SW480 (cell line): ENCODE measurements around the gene TEKT4.
A peak's percentile ranks its signal among the peaks of the same experiment; 100 is the strongest.
"Not testable (repeated sequence)": the region's sequence is repeated elsewhere in the genome, so short reads cannot be mapped to it uniquely, and the experiment has no call there.

ENCODE experiments used
- DNase-seq: peaks from one replicate; pipeline ENCODE4 v3.0.0-alpha.2; 2016; ENCODE audit warnings: low spot score

Gene TEKT4

DNA sequence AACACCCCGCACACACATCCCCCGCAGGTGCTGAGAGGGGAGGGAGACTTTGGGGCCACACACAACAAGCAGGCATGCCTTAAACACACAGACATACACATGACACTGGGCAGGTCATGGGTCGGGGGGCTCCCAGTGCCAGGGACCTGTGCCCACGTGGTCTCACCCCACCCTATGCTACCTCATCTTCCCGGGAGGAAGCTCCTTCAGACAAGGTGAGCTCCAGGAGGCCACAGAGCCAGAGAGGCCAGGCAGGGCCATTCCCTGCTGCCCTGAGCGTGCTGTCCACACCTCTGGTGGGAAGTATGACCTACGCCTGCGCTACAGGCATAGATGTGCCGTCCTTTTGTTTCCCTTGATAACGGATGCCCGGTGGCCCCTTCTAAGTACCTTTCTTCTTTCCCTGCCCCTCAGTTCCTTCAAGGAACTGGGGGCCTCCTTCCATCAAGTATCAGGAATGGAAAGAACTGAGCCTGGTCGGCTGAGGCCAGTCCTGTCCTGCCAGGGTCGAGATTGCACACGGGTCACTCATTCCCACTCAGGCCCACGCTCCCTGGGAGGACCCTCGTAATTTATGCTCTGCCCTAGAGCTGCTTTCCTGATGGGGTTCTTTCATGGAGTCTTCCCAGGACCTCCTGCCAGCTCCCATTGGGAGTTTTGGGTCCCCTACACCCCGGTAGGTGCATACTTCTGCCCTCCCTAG, 4.7 kb downstream of the TEKT4 start:
- no peak for DNase-seq

DNA sequence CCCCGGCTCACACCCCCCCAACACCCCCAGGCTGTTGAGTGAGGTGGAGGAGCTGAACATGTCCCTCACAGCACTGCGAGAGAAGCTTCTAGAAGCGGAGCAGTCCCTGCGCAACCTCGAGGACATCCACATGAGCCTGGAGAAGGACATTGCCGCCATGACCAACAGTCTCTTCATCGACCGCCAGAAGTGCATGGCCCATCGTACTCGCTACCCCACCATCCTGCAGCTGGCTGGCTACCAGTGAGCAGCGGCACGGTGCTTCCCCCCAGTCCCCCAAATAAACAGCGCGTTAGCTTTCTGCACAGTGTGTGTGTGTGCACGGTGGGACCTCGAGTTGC, 5.3 kb downstream of the TEKT4 start:
- DNase-seq, result no peak

DNA sequence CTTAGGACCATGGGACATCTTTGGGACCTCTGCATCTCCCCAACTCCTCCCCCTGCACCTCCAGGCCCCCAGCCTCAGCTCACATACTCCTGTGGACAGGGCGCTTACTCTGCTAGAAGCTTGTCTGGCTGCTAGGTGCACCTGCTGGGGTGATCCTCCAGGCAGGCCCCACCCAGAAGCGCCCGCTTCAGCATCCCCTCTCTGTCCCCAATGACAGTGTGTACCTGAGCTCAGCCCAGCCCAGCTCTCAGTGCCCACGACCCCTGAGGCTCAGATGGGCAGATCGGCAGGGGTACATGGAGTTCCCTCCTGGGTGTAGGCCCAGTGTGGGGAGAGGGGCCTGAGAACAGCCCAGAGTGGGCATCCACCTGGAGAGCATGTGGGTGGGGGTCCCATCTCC, 5.9 kb downstream of the TEKT4 start:
- no peak for DNase-seq

DNA sequence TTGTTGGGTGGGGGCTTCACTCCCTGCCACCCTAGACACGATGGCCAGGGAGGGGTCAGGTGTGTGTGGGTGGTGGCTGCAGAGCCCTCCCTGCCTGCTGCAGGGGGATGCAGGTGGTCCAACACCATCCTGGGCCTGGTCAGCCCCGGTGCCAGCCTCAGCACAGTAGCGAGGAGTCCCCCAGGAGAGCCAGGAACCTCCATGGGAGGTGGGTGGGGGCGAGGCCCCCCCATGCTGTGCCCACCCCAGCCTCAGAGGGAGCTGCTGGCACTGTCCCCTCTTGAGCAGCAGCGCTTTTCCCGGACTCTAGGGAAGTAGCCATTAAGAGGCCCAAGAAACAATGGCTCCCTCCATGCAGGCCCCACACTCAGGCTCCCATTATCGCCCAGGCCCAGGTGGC, 7.3 kb downstream of the TEKT4 start:
- not testable (repeated sequence) for DNase-seq

DNA sequence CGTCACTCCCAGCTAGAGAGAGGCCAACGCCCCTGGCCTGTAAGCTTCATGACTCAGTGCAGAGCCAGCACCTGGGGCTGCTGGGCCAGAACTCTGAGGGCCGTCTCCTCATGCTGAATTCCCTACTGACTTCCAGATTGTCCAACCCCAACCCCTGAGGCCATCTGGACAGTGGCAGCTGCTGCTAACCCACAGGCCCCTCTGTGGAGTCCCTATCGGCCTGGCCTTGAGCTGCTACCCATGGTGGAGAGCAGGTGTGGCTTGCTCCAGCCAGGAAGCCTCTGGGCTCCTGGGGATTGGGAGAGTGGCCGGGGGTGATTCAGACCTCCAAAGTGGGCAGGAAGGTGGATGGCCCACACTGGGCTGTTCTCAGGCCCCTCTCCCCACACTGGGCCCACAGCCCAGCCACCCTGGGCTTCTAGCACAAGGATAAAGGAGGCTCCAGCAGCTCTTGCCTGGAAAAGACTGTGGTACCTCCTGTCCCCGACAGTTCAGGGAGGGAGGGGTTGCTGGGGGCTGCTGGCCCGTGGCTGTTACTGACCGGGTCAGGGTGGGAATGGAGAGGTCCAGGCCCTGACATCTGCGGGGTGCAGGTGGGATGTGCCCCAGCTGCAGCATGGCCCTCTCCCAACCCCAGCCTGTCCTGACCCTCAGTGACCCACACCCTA, 8.2 kb downstream of the TEKT4 start:
- DNase-seq, result no peak

DNA sequence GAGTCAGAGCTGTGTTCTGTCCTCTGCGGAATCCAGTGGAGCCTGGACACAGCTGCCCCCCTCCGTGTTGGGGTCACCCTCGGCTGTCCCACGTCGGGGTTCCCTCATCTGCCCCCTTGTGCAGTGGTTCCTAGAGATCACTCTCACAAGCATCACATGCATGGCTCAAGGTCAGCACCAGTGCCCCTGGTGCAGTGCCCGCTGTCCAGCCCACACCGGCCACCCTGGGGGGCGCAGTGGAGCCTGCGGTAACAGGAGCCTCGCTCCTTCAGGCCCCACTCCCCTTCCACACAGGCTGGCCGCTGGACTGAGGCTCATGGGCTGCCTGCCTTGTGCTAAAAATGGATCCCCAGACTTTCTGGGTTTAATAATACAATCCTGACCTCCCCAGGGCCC, 8.8 kb downstream of the TEKT4 start:
- DNase-seq, result no peak

DNA sequence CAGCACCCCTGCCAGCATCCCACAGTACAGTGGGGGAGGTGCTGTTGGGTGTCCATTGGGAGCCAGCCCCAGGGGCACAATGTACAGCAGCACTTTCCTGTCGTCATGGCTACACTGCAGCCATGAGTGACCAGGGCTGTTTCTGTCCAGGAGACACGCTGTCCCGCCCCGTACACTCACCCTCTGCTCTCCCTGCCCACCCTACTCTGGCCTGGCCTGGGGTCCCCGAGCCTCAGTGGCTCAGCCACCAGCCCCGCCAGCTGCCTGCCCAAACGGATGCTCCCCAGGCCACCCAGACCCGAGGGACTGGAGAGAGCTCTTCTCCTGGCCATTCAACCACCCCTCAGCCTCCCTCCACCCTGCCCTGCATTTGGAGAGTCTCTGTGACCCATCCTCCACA, 9.3 kb downstream of the TEKT4 start:
- DNase-seq, result no peak

DNA sequence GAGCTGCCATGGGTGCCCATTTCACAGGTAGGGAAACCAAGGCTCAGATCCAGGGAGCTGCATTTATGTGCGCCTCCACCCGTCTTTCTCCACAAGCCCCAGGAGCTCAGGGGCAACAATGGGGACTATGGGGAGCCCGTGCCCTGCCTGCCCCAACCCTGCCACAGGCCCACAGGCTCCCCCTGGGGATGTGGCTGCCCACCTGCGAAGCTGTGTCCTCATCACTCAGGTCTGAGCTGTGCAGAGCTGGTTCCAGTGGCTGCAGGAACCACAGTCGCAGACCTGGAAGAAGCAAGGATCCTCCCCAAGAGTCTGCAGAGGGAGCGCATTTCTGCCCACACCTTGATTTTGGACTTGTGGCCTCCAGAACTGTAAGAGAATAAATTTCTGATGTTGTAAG, 9.8 kb downstream of the TEKT4 start:
- no peak for DNase-seq

DNA sequence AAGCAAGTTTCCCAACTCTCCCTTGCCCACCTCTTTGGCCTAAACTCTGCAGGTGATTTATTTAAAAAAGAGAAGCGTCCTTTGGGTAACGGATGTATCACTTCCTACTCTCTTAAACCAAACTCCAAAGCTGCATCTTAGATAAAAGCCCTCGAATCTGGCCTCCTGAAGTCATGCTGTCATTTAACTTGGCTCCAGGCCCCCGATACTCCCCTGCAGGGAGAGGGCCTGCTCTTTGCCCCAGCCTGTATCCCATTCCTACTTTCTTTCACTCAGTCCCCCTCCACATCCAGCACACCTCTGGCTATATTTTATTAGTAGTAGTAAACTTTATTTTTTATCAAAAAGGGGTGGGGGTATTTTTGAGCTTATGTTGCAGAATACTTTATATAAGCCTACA, 19.0 kb downstream of the TEKT4 start:
- no peak for DNase-seq

DNA sequence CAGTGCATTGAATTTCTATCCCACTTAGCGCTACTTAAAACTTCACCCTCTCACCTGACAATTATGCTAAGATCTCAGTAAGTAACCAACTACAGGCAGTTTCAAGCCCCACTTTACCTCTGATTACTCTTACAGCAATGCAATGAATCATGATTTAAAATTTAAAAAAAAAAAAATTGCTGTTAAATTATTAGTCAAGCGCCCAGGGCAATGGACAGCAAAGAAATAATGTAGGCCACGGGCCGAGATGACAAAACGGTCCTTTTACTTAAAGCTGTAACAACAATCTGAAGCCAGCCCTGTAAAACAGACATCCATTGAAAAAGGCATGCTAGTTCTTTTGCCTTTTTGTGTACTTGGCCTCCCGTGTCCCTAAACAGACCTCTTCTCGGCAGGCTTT, 24.0 kb downstream of the TEKT4 start:
- DNase-seq, result not testable (repeated sequence)

DNA sequence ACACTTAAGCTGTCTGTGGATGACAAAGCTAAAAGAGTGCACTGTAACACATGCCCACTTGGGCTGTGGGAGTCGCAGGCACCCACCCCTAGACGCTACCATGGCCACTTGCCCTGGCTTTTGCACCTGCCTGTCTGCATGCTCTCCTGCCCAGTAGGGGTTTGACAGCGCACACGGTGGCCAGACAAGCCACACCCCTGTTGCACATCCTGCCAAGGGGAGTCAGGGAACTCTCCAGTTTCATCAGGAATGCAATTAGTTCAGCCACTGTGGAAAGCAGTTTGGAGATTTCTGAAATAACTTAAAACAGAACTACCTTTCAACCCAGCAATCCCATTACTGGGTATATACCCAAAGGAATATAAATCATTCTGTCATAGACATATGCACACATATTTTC, 35.7 kb downstream of the TEKT4 start:
- not testable (repeated sequence) for DNase-seq

DNA sequence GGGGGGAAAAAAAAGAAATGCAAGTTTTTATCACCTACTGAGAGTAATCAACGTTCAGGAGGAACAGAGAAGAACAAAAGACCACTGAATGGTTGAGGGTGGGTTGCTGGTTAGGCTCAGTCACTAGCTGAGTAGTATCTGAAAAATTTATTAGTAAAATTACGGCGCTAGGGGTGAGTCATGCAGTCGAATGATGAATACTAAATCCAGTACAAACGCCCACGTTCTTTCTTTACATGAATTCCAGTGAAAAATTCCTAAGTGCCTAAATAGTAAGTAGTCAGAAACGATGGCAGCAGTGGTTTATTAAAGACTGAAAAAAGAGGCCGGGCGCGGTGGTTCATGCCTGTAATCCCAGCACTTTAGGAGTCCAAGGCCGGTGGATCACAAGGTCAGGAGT, 52.0 kb downstream of the TEKT4 start:
- peak; percentile 54 for DNase-seq

DNA sequence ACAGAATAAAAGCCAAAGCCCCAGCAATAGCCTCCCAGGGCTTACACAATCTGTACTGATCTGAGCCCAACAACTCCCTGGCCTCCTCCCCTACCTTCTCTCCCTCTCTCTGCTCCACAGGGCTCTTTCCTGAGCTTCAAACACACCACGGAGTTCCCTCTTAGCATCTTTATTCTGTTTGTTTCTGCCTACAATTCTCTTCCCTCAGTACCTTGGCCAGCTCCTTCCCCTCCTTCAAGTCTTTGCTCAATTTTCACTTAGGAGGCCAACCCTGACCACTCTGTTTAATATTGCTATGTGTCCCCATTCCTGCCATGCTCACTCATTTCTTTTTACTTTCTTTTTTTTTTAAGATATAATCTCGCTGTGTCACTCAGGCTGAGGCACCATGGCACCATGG, 53.8 kb downstream of the TEKT4 start:
- not testable (repeated sequence) for DNase-seq
